HG03097 (cell line): ENCODE data around the gene STAMBPL1.
A peak's percentile ranks its signal among the peaks of the same experiment; 100 is the strongest.
"Not testable (repeated sequence)": the region's sequence is repeated elsewhere in the genome, so short reads cannot be mapped to it uniquely, and the experiment has no call there.

Experiments used
- ATAC-seq: cut with Tn5 transposase; IDR thresholded peaks from one replicate; pipeline ENCODE4 v1.9.1; 2021; ENCODE audit not compliant: unreplicated experiment, low FRiP score

STAMBPL1 gene

DNA sequence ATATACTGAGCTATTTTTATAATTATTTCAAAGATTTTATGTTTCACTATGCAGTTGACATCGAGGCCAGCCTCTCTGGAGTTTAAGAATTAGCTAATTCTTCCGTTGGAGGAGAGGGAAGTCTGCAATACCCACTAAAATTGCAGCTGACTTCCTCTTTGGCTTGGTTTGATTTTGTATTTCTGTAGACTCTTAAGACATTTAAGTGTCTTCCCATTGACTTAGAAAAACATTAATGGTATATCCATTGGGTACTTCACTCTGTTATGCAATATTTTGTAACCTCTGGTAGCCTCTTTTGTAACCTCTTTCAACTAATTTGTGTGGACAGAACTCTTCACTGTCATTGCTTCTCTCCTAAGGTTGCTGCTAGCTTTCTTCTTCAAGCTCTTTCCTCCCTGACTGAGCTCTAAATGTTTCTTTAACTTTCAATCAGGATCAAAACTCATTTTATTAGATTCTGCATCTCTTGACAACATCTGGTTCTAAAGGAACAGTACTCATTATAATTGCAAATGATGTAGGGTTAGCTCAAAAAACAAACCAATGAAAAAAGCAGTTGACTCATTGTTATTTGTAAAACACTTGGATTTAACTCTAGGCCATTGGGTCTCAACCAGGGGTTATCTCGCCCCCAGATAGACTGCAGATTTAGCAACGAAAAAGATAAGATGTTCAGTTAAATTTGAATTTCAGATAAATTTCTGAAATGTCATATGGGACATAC lies 26.7 kb upstream of the STAMBPL1 start:
- no peak for ATAC-seq

DNA sequence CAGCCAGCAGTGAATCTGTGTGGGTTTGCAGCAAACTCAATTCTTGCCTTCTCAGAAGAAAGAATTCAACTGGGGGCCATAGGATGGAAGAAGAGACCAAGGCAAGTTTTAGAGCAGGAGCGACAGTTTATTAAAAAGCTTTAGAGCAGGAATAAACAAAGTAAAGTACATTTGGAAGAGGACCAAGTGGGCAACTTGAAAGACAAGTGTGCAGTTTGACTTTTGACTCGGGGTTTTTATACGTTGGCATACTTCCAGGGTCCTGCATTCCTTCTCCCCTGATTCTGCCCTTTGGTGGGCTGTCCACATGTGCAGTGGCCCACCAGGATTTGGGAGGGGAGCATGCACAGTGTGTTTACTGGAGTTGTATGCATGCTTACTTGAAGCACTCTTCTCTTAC lies 25.4 kb upstream of the STAMBPL1 start:
- no peak for ATAC-seq

DNA sequence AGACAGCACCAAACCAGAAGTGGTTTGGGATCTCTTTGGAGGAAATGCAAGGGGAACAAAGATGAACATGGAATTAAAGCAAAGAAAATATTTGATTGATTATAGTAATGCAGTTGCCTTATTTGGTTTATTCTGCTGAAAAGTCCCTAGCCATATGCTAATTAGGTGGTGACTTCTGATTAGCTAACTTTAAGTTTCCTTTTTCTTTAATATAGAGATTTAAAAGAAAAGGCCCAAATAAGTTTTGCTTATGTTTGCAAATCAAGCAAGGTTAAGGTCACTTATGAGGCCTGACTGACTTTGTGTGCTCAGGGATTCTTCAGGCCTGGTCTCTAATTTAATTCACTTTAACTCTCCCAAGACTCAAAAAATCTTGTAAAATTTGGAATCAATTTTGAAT lies 22.2 kb upstream of the STAMBPL1 start:
- no peak for ATAC-seq

DNA sequence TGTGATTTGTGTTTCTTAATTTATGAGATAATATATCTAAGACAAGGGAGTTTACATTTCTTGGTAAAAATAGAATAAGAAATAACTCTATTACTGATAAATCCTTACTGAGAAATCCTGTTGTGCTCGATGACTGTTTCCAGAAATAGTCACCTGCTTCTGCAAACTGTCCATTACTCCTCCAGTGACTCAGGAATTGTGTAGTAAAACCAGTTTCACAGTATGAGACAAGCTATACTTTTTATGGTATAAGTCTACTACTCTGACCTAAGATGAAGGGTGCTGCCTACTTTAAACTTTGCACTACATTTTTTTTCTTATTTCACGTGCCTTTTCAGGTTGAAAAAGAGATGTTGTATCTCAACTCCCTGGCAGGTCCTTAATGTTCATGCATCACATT lies 21.6 kb upstream of the STAMBPL1 start:
- ATAC-seq: no peak

DNA sequence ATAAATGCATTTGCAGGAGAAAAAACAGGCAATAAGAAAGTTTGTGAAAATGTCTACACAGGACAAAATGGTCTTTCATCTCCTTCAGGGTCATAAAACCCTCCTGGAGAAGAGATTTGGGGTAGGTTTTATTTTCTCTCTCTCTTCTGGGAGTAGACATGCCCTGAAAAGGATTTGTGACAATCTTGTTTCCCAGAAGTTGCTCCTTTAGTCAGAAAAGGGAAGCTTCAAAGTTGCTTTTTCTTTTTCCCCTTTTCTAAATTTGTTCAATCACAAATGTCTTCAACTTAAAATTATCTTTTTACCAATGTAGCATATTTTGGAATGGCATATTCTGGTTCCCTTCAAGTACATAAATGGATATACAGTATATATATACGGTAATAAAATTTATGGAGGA lies 19.0 kb upstream of the STAMBPL1 start:
- no peak for ATAC-seq

DNA sequence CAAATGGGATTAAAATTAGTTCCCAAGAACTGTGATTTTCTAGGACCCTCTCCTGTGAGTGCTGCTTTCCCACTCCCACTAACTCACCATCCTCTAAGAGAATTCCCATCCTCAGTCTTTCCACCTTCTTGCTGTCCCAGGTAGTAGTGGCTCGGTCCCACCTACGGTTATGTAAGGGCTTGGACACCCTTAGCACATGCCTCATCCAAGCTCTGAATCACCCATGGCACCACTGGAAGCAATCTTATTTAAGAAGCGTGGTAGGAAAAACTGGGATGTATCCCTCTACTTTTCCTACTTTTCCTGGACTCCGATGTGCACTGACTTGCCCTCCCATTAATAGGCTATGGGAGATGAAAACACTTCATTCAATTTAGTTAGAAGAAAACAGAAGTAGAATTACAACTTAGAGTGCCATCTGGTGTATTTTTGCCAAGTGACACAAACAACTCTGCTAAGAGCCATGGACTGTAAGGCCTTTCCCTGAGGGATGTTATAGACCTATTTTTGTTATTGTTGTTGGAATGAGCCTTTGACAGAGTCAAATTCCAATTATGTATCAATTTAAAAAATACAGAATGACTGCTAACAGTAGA lies 14.7 kb upstream of the STAMBPL1 start:
- ATAC-seq: no peak

DNA sequence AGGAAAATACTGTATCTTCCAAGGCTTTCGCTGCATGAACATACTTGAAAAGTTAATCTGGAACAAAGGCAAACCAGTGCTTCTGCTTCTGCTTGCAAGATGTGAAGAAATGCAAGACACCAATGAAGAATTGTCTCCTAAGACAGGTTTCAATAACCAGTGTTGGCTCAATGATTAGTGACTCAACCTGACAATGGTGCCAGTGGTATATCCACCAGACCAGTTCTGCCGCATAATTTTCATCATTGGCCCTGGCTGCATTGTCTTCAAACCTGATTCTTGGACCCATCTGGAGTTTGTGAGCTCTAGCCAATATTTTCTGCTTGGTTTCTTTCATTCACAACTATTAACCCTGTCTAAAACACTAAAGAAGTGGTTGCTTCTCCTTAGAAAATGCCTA lies 13.6 kb upstream of the STAMBPL1 start:
- no peak for ATAC-seq

DNA sequence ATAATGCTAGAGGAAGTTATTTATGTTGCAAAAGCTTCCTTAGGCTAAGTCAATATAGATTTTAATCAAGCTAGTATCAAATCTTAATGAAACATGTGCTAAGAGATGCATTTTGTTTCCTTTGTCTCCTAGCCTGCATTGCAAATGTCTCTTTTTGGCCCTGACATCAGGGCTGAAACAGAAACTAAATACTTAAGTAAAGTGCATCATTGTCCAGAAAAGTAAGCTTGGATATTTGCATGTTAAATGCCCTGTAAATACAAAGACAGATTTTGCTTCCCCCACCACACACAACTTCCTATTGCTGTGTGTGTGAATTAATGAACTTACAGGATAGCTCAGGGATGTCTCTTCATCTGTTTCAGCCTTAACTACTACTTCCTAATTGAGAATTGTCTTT lies 10.0 kb upstream of the STAMBPL1 start:
- no peak for ATAC-seq

DNA sequence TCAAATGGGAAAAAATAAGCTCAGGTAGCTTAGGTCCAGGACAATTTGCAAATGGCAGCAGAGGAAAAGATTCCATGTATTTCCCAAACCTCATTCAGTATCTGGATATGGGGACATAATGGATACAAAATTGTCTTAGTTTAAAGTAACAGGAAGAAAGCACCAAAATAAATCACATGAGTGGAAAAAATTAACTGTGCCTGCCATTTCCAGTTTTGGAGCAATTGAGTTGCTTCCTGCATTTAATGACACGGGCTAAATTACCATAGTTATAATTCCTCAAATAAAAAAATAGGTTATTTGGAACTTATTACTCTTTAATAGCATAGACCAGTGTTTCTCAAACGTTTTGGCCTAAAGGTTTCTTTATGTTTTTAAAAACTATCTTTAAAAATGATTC lies 6.3 kb upstream of the STAMBPL1 start:
- no peak for ATAC-seq

DNA sequence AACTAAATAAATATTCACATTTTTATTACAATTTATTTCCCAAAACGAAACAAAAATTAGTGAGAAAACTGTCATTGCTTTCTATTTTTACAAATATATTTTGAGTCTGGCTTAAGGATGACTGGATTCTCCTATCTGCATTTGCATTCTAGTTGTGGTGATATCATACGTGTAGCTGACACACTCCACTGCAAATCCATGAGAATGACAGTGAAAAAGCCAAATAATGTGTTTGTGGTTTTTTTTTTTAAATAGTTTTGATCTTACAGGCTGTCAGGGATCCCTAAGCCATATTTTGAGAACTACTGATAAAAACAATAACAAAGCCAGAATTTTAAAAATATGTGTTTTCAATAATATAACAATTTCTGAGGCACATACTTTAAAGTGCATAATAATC lies 5.8 kb upstream of the STAMBPL1 start:
- ATAC-seq: no peak

DNA sequence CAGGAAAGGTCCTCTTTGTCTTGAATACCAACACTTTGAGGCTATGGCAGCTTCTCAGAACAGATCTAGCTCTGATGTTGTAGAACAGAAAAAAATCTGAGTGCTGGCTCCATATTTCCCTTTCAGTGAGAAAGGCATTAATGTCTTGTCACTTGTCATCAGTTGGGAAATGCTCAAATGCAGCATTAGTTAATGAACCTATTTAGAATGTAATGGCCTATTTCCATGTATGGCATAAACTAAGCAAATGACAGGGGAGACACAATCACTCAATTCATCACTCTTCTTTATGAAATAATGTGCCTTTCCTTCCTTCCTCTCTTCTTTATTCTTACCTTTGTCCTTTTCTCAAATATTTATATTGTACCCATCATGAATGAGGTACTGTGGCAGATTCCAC lies 5.0 kb upstream of the STAMBPL1 start:
- ATAC-seq: no peak

DNA sequence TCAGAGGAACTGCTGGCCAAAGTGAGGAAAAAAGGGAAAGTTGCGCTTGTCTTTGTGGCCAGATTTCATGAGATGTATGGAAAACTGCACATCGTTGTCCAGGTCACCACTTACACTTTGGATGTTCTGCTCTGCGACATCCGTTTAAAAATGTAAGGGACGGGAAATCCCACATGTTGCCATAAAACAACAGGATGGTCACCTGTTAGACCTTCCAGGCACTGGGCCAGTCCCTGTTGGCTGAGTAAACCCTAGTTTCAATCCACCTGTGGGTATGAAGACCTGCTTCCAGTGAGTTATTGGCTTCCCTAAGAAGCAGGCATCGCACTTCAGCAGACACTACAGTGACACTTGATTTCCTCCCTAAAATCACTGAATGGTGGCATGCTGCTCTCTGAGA lies 2.7 kb upstream of the STAMBPL1 start:
- ATAC-seq: no peak

DNA sequence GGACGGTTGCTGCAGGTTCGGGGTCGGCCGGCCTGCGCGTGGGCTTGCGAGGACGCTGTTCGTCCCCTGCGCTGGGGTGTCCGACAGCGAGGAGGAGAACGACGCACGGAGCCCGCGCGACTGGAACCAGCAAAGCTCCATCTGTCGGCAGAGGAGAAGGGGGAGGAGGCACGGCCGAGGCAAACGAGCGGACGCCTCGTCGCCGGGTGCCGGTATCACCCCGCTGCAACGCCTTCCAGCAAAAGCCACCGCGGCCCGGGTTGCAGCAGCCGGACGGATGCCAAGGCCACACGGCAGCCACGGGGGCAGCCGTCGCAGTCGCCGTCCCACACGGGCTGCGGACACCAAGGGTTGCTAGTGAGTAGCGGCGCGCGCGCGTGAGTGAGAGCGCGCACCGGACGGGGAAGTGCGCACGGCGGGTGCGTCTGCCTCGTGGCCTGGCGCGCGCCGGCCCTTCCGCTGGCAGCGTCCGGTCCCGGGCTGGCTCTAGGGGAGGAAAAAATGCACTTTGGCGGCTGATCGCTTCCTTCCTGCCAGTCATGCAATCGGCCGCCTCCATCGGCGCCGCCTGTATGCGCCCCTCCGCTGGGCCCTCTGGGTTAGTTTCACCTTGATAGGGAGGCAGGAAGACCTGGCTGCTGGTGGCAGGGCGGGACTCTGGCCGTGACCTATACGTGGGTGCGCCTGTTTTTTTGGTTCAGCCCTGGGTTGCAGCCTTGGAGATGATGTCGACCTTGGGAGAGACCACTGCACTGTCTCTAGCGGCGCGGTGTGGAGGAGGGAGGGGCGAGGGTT lies 434 bp downstream of the STAMBPL1 start:
- peak; percentile 71 for ATAC-seq

DNA sequence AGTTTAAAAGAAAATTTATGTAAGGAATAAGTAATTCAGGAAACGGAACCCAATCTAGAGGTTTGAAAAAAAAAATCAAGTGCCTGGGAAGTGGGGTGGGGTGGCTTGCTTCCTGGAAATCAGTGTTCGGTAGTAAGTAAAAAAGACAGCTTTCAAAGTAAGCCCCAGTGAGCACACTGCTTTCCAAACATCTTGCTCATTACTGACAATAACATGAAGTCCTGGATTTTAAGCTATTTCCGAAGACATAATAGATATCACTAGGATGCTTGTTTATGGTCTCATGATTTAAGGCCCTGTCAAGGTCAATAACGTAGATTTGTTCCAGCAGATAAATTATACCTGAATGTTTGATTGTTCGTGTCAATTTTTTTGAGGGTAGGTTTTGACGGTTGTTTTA lies 1.3 kb downstream of the STAMBPL1 start:
- ATAC-seq: no peak

DNA sequence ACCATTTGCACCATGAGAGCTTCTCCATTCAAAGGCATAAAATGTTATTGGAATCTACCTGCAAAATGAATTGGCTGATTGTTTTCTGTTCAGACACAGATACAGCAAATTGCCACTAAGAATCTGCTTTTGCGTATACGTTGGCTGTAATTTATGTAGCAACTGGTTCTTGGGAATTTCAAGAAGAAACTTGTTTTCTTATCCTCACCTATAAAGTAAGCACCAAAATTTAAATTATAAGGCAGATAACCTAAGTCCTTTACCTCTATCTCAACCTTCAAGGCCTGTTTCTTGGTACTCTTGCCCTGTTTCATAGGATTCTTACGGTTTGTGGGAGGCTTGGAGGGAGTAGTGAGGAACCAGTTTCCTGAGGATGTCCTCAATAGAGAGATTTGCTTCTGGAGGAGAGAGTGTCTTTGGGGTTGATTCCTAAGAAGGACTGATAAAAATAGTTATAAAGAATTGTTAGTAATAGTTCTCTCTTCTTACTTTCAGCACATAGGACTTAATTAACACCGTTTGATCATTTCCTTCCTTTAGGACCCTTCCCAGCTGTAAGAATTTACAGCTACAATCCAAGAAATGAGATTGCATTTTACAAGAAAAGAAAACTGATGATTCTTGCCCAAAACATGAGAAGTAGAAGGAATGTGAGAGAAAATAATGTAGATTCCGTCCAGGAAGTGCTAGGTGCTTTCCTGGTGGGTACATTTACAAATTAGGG lies 2.0 kb downstream of the STAMBPL1 start:
- ATAC-seq: no peak

DNA sequence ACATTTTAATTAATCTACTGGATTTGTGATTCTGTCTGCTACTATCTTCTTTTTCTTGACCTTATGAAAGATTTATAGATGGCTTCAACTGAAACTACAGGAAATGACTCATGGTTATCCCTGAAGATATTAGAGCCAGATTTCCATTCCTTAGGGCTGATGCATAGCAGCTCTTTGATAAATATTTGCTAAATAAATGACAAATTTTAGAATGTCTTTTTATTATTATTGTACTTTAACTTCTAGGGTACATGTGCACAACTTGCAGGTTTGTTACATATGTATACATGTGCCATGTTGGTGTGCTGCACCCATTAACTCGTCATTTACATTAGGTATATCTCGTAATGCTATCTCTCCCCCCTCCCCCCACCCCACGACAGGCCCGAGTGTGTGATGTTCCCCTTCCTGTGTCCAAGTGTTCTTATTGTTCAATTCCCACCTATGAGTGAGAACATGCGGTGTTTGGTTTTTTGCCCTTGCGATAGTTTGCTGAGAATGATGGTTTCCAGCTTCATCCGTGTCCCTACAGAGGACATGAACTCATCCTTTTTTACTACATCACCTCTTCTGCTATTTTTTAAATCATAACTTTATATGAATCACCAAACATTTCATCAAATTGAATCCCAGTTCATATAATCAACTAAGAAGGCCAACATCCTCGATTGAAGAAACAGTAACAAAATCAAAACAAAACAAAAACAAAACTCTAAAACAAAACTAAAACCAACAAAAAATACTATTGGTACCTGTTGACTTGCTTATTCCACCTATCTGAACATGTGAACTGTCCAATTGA lies 2.8 kb downstream of the STAMBPL1 start:
- not testable (repeated sequence) for ATAC-seq

DNA sequence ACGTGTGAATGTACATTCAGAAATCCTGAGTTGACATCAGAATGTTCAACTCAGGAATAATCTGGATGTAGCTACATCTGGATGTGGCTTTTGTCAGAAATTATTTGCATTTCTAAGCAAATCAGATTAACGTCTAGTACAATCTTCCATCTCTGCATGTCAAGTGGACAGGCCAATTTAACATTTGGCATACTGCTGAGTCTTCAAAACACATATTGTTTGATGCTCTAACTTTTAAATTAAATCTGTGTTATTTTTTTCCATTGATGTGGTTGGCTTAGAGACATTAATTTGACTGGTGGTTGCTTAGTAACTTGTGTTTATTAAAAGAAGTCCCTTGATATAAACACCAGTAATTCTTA lies 3.4 kb downstream of the STAMBPL1 start:
- ATAC-seq: no peak

DNA sequence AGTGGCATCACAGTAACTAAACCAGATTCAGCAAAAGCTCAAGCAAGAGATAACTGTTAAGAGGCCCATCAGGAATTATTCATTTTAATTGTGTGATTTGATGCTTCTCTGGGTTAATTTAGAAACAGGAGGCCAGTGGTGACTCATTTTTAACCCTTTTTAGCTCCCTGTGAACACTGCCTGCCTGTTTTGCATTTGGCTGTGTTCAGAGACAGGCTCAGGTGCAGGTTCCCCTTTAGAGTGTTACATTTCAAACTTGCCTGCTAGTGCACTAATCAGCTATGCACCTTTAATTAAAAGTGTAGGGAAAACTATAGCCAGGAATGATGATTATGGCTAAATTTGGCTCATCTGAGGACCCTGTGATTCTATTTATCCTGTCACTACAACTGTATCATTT lies 6.5 kb downstream of the STAMBPL1 start:
- no peak for ATAC-seq

DNA sequence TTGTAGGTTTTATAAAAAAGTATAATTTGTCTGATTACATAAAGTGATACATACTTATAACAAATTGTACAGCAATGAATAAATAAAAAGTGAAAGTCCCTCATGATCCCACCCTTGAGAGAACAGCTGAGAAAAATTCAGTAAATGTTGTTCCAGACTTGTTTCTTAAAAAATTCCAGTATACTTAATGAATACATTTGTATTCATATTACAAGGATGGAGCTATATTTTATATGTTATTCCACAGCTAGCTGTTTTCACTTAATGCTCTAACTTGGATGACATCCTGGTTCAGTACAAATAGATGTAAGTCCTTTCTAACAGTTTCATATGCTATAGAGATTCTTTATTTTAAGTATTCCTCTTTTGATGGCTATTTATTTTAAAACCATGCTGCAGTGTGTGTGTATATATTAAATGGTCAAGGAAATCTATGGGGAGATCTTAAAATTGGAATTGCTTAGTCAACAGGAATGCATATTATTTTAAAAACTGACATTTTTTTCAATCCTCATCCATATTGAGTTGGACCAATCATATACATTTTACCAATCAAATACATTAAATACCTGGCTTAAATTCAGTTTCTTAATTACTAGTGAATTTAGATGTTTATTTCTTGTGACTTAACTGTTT lies 8.9 kb downstream of the STAMBPL1 start:
- ATAC-seq: no peak
